Muscle of back (tissue), 11 donors: ENCODE results near the gene RPRD2. TPM values are rescaled to one million over a fixed set of nuclear protein-coding genes. Genes with fewer than 3 reads are reported as not detected.

Source experiments
- DNase-seq, 3 donors: peaks; one replicate each; pipeline versions ENCODE4 v3.0.0 to v3.0.0-alpha.2; 2013
- polyA plus RNA-seq, 10 donors: library from polyadenylated mRNA; unstranded; fragments of 120-200 nt; gene quantifications; one replicate each; pipeline ENCODE4 v1.2.1, GENCODE V29; 2013; ENCODE audit not compliant: insufficient read length in 10 of 10

RPRD2 gene
- polyA plus RNA-seq, 10 donors: 20.8 to 29.3 (median 24.4) TPM

DNA sequence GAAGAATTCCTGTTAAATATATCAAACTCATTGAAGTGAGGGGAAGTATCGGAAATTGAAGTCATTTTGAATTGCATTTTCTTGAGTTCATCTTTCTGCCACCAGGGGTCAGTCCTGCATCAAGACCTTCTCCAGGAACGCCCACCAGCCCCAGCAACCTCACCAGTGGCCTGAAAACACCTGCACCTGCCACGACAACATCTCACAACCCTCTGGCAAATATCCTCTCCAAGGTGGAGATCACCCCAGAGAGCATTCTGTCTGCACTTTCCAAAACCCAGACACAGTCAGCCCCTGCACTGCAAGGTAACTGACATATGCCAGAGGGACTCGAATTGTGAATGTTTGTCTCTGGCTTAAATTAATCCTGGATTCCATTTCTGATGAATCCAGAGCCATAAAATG is 100.5 kb downstream of the RPRD2 start:
- DNase-seq: peak; percentile 43 to 77 (median 61)

DNA sequence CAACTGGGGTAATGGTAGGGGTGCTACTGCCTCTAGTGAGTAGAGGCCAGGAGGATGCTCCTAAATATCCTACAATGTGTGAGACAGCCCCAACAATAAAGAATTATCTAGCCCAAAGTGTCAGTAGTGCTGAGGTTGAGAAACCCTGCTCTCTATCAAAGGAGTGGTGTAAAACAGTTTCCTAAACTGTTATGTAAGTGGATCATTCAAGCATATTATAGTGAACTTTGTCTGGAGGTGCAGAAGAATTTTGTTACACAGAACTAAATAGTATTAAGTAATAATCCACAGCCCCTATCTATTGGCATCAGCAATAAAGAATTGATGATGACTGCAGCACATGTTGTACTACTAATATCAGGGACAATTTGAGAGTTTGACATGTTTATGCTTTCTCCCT is 103.0 kb downstream of the RPRD2 start:
- no peak for DNase-seq

- DNase-seq: no peak
These were observed 105.3 kb downstream of the RPRD2 start for GRCh38 chr1:150469291-150469690.

DNA sequence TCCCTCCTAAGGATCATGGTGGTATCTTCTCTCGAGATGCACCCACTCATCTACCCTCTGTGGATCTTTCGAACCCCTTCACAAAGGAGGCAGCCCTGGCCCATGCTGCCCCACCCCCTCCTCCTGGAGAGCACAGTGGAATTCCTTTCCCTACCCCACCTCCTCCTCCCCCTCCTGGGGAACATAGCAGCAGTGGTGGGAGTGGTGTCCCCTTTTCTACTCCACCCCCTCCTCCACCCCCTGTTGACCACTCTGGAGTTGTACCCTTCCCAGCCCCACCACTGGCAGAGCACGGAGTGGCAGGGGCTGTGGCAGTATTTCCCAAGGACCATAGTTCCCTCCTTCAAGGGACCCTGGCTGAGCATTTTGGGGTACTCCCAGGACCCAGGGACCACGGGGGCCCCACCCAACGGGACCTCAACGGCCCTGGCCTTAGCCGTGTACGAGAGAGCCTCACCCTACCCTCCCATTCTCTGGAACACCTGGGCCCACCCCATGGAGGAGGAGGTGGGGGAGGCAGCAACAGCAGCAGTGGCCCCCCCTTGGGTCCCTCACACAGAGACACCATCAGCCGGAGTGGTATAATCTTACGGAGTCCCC is 108.8 kb downstream of the RPRD2 start:
- DNase-seq: no peak

GRCh38 chr1:150473659-150474058 is 109.7 kb downstream of the RPRD2 start:
- DNase-seq: no peak

GRCh38 chr1:150474869-150475268 is 110.9 kb downstream of the RPRD2 start:
- DNase-seq: no peak

- DNase-seq: no peak
These were observed 112.8 kb downstream of the RPRD2 start for GRCh38 chr1:150476754-150477153.

DNA sequence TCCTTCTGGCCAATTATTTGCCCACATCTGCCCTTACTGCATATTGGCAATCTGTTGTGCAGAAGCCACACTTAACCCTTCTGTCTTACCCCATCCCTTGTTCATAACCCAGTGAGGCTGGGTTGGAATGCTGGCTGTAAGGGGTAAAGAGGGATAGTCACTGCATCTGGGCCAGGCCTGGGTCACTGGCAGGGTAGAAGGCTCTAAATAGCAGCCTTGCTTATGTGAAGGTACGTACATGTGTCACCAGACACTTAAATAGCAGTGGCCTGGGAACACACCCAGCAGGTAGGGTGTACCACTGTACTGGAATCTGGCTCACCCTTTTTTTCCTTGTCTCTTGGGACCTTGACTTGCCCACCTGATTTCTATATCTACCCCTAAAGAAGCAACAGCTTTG is 113.4 kb downstream of the RPRD2 start:
- DNase-seq: no peak

DNA sequence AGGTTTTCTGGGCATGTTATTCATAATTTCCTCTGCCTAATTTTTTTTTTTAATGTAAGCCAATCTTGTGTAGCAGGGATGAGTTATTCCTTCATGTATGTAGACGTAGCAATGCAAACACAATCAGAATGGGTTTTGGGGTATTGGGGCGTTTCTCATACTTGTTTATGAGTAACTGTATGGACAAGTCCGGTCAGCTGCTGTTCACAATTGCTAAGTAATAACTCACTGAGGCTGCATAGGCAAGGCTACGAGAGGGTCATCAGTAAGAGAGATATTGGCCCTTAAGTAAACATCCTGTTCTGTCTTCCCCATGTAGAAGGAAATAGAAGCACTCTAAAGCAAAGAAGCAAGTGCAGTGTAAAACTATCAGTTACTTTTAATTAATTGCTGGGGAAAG is 113.8 kb downstream of the RPRD2 start:
- DNase-seq: no peak

DNA sequence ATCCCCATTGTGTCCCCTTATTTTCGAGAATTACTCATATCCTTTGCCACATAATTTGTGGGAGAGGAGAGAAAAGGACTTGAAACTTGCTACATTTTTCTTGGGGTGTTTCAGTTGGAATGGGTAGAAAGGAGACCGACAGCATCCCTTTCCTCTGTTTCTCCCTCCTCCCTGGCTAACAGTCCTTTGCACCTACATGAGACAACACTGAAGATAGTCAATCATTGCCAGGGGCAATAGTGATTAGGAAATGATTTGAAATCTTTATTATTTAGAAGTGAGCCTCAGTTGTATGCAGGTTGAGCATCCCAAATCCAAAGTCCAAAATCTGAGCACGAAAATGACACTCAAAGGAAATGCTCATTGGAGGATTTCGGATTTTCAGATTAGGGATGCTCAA is 115.4 kb downstream of the RPRD2 start:
- no peak for DNase-seq

GRCh38 chr1:150479927-150480352 is 116.0 kb downstream of the RPRD2 start:
- no peak for DNase-seq

- DNase-seq: no peak
These were observed 120.5 kb downstream of the RPRD2 start for GRCh38 chr1:150484431-150484830.

- DNase-seq: no peak
These were observed 120.9 kb downstream of the RPRD2 start for GRCh38 chr1:150484861-150485260.

GRCh38 chr1:150486966-150487762 is 123.2 kb downstream of the RPRD2 start, which contains the start of gene TARS2:
Gene TARS2, plus strand, starts transcription at chr1:150487419. Its CDS starts 32 bp downstream, at chr1:150487451.
- peak; percentile 96 to 99 (median 98) for DNase-seq

DNA sequence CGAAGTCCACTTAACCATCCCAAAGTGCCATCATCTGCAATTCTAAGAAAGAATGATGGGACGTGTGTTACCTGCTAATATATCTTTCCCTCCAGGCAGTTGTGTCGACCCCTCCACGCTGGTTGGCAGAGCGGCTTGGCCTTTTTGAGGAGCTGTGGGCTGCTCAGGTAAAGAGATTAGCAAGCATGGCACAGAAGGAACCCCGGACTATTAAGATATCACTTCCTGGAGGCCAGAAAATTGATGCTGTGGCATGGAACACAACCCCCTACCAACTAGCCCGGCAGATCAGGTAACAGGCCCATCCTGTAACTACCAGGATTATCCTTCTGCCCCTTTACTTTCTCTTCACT is 123.8 kb downstream of the RPRD2 start:
- no peak for DNase-seq

DNA sequence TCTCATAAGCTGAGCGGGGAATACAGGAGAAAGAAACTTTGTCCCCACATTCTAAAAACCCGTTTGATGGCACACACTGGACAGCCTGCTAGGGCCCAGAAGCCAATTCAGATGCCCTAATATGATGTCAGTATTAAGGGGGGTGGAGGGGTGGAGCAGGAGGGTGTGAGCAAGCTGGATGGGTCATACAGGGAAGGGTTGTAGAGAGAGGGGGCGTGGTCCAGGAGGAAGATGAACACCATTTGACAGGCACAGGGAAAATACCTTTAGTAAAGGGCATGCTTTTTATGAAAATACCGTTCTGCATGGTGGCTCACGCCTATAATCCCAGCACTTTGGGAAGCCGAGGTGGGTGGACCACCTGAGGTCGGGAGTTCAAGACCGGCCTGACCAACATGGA is 129.2 kb downstream of the RPRD2 start:
- no peak for DNase-seq

- no peak for DNase-seq
These were observed 134.4 kb downstream of the RPRD2 start for GRCh38 chr1:150498342-150498741.

DNA sequence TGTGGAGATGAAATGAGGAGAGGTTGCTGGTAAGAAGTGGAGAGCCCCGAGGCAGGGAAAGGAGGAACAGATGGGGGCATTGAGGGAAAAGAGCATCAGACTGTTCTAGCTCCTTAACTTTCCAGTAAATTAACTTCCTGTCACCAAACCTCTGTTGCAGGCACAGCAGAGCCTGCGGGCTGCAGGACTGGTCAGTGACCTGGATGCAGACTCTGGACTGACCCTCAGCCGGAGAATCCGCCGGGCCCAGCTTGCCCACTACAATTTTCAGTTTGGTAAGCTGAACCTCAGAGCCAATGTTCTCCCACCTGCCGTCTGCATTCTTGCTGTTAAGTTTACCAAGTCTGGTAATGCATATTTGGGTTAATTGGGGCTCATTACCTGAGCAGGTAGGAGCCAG is 141.5 kb downstream of the RPRD2 start:
- no peak for DNase-seq

GRCh38 chr1:150507912-150508864 is 144.2 kb downstream of the RPRD2 start, which contains the start of gene ECM1:
Gene ECM1, plus strand, starts transcription at chr1:150508109. Its CDS starts 101 bp downstream, at chr1:150508210.
- no peak for DNase-seq

GRCh38 chr1:150508982-150509381 is 145.0 kb downstream of the RPRD2 start:
- DNase-seq: no peak

GRCh38 chr1:150511551-150511950 is 147.6 kb downstream of the RPRD2 start:
- no peak for DNase-seq

DNA sequence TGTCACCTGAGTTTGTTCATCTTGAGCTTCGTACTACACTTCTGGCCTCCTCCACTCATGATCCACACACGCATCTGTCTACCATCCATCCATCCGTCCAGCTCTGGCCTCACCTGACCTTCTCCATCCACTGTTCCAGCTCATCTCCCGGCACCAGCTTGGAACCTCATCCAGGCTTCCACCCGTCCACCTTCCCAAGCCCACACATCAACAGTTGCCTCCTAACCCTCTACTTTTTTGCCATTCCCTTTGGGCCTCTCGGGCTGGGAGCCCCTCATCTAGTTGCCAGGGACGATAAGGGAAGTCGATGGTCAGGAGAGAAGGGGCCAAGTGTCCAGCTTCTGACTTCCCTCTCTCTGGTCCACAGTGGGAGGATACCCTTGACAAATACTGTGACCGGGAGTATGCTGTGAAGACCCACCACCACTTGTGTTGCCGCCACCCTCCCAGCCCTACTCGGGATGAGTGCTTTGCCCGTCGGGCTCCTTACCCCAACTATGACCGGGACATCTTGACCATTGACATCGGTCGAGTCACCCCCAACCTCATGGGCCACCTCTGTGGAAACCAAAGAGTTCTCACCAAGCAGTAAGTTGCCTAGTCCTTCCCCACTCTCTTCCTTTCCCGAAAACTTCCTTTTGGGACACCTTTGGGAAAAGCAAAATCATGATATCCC is 148.2 kb downstream of the RPRD2 start:
- DNase-seq: no peak
